ENCODE data around the gene PRPS2.

The PRPS2 gene

GRCh38 chrX:12817528-12817927, 26.3 kb downstream of the PRPS2 start:
- DNase-seq (ENCODE audit: low read depth) = no peak

- DNase-seq (ENCODE audit: low read depth) = no peak
These were observed 28.0 kb downstream of the PRPS2 start for GRCh38 chrX:12819222-12819621.

DNA sequence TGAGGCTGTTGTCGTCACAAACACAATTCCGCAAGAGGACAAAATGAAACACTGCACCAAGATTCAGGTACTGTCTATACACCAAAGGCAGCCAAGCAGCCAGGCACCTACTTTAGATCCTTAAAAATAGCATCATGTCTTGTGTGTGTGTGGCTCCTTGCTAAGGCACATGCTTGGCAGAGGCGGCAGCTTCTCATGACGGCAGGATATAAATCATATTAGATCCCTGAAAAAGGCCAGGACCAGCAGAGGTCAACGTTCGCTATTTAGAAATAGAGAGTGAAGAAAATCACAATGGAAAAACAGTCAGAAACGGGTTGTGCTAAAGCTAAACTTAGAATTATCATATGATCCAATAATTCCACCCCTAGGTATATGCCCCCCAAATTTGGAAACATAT, 29.5 kb downstream of the PRPS2 start:
- no peak for DNase-seq (ENCODE audit: low read depth)

GRCh38 chrX:12824944-12825343, 33.7 kb downstream of the PRPS2 start:
- DNase-seq (ENCODE audit: low read depth) = no peak

- no peak for DNase-seq (ENCODE audit: low read depth)
These were observed 34.6 kb downstream of the PRPS2 start for GRCh38 chrX:12825801-12826200.

DNA sequence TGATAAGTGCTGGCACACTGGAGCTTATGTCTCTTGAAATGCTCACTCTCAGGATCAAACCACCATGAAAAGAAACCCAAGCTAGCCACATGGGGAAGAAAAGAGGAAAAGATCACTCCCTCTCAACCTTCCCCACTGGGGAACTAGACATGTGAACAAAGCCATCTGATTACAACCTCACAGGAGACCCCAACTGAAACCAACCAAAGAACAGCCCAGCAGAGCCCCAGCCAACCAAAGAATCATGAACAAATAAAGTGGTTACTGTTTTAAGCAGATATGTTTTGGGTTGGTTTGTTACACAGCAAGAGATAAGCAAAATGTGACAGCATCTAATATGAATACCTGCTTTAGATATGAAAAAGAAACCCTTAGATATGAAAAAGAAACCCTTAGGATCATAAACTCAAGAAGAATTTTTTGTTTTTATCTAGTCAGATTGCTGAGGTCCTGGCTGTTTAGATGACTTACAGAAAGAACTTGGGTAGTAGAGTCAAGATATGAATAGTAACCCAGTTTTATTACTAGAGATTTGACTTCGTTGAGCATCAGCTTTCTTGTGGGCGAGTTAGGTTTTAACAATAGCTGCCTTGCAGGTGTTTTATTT, 52.0 kb downstream of the PRPS2 start:
- no peak for DNase-seq (ENCODE audit: low read depth)

DNA sequence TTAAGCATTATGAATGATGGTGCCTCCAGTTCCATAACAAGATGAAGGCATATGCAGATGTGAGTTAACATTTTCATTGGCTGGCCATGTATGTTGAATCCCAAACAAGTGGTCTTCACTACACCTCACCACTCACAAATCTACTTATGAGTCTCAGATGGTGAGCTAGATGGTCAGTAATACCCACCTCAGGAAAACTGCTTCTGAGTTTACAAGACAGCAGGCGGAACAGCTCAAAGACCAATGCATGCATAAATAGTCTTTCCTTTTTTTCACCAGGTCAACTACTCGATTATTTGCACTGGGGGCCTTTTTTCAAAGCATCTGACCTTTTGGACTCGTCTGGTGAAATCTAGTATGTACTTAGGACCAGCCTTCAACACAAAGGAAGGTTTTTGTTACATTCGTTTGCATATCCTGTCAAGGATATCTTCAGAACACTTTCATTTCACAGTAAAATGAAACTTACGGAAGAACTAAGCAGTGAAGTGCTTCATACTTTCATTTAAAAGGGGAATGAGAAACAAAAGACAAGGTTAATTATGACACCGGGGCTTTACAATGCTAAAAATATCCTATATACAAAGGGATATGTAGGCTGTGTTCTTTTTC, 52.6 kb downstream of the PRPS2 start:
- no peak for DNase-seq (ENCODE audit: low read depth)

GRCh38 chrX:12844319-12844718, 53.1 kb downstream of the PRPS2 start:
- no peak for DNase-seq (ENCODE audit: low read depth)

- no peak for DNase-seq (ENCODE audit: low read depth)
These were observed 74.1 kb downstream of the PRPS2 start for GRCh38 chrX:12865359-12865758.

DNA sequence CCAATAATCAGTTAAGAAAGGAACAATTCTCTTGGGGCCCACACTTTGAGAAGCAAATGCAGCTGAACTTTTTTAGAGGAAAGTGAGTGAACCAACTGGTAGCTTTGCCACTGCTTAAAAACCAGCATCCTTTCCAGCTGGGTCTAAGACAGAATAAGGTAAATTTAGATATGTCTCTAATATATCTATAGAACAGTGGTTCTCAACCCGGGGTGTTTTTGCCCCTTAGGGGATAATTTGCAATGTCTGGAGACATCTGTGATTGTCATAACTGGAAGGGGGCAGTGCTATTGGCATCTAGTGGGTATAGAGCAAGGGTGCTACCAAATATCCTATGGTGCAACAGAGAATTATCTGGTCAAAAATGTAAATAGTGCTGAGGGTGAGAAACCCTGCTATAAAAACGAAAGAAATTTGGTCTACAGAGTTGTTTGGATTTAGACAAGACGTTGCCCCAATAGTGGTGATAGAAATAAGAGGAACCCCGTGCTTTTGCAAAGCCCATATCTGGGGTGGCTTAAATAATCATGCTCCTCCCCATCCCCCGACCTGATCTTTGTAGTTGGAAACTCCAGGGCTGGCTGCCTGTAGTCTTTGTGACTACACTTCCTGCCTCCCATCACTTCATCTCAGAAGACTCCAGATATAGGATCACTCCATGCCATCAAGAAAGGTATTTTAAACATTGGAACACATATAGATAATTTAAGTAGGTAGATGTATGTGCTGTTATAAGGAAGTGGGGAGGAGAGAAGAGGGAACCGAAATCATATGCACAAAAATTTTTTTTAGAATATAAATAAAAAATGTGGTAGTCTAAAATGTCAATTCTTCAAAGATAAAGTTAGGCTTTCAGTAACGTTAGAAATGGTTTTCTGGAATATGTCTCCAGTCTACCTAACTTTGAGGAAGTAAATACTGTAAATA, 75.5 kb downstream of the PRPS2 start, which contains the start of gene TLR7:
TSS of gene TLR7 (plus strand) at position 622 of the 927 bp plus-strand sequence. CDS start 507 bp downstream, outside the sequence.
- no peak for DNase-seq (ENCODE audit: low read depth)

GRCh38 chrX:12867685-12868084, 76.5 kb downstream of the PRPS2 start:
- no peak for DNase-seq (ENCODE audit: low read depth)

- no peak for DNase-seq (ENCODE audit: low read depth)
These were observed 77.5 kb downstream of the PRPS2 start for GRCh38 chrX:12868747-12869146.

GRCh38 chrX:12871257-12871656, 80.0 kb downstream of the PRPS2 start:
- no peak for DNase-seq (ENCODE audit: low read depth)

DNA sequence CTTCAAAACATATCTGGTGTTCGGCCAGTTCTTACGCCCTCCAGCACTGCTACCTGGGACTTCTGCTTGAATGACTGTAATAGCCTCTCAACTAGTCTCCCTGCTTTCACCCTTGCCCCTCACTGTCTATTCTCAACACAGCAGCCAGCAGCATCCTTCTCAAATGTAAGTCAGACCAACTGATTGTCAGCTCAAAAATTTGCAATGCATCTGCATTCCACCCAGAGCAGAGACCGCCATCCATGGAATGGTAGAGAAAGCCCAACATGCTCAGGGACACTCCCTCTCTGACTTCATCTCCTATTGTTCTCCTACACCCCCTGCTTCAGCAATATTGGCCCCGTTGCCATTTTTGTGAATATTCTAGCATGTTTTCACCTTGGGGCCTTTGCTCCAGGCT, 81.5 kb downstream of the PRPS2 start:
- DNase-seq (ENCODE audit: low read depth) = no peak
